Superior temporal gyrus (tissue), 1 donor: ENCODE data around the gene IWS1.
A peak's percentile ranks its signal among the peaks of the same experiment; 100 is the strongest.
"Not testable (repeated sequence)": the region's sequence is repeated elsewhere in the genome, so short reads cannot be mapped to it uniquely, and the experiment has no call there.

Experiments
- DNase-seq: peaks from one replicate; pipeline ENCODE4 v3.0.0-alpha.2; 2016; ENCODE audit errors: extremely low spot score

The IWS1 gene

GRCh38 chr2:127528487-127528886 is 2.2 kb upstream of the IWS1 start:
- DNase-seq: no peak

- DNase-seq: no peak
Measured at GRCh38 chr2:127527001-127527804, 914 bp upstream of the IWS1 start.

- no peak for DNase-seq
Measured at GRCh38 chr2:127525691-127526131, 578 bp downstream of the IWS1 start.

GRCh38 chr2:127524198-127524834 is 2.0 kb downstream of the IWS1 start:
- DNase-seq: not testable (repeated sequence)

GRCh38 chr2:127523269-127523939 is 2.9 kb downstream of the IWS1 start:
- DNase-seq: no peak

GRCh38 chr2:127520424-127520823 is 5.9 kb downstream of the IWS1 start:
- DNase-seq: no peak

- no peak for DNase-seq
Measured at GRCh38 chr2:127517465-127517864, 8.8 kb downstream of the IWS1 start.

GRCh38 chr2:127516041-127516762 is 10.1 kb downstream of the IWS1 start:
- peak; percentile 73 for DNase-seq

- DNase-seq: peak; percentile 52
Measured at GRCh38 chr2:127515383-127515915, 10.8 kb downstream of the IWS1 start.

- peak; percentile 74 for DNase-seq
Measured at GRCh38 chr2:127514485-127514884, 11.8 kb downstream of the IWS1 start.

- DNase-seq: no peak
Measured at GRCh38 chr2:127514076-127514475, 12.2 kb downstream of the IWS1 start.

GRCh38 chr2:127512362-127512761 is 13.9 kb downstream of the IWS1 start:
- no peak for DNase-seq

GRCh38 chr2:127511917-127512316 is 14.4 kb downstream of the IWS1 start:
- DNase-seq: no peak

- no peak for DNase-seq
Measured at GRCh38 chr2:127511090-127511695, 15.1 kb downstream of the IWS1 start.

- no peak for DNase-seq
Measured at GRCh38 chr2:127510073-127510472, 16.2 kb downstream of the IWS1 start.

- peak; percentile 91 for DNase-seq
Measured at GRCh38 chr2:127508631-127509034, 17.7 kb downstream of the IWS1 start.

- DNase-seq: no peak
Measured at GRCh38 chr2:127508023-127508630, 18.2 kb downstream of the IWS1 start.

- DNase-seq: no peak
Measured at GRCh38 chr2:127506510-127506909, 19.8 kb downstream of the IWS1 start.

- no peak for DNase-seq
Measured at GRCh38 chr2:127504552-127505430, 21.5 kb downstream of the IWS1 start.

GRCh38 chr2:127503491-127503890 is 22.8 kb downstream of the IWS1 start:
- no peak for DNase-seq
